PC-3 (cell line): ENCODE results near the gene RNU7-1.

Experiments used
- EZH2phosphoT487 ChIP-seq: fragments of 300-600 bp; sonication (generic); IDR thresholded peaks from 2 replicates; pipeline ENCODE4 v1.6.1; 2018; ENCODE audit warnings: mild to moderate bottlenecking, antibody characterized with exemption, low read length, borderline replicate concordance
- TF ChIP-seq, protein P1 (sequence below): fragments of 300-600 bp; sonication (generic); conservative IDR thresholded peaks from 2 replicates; pipeline ENCODE4 v1.5.1; 2017; ENCODE audit warnings: antibody characterized with exemption, low read depth, mild to moderate bottlenecking, low read length

DNA sequence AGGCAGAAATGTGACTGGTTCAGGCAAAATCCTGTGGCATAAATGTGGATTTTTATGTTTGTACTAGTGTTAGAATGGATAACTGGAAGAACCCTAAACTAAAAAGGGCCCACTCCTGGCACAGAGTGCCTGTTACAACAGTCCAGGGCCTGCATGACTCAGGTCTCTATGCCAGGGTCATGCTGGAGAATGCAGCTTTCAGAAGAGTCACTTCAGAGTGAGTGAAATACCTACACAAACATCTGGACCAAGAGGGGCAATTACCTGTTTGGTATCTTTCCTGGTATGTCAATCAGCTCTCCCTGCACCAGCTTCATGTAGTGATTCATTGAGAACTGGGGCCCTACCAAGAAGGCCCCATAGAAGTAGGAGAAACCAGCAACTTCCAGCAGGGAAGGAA is 37.1 kb downstream of the RNU7-1 start:
- TF ChIP-seq, protein P1, sequence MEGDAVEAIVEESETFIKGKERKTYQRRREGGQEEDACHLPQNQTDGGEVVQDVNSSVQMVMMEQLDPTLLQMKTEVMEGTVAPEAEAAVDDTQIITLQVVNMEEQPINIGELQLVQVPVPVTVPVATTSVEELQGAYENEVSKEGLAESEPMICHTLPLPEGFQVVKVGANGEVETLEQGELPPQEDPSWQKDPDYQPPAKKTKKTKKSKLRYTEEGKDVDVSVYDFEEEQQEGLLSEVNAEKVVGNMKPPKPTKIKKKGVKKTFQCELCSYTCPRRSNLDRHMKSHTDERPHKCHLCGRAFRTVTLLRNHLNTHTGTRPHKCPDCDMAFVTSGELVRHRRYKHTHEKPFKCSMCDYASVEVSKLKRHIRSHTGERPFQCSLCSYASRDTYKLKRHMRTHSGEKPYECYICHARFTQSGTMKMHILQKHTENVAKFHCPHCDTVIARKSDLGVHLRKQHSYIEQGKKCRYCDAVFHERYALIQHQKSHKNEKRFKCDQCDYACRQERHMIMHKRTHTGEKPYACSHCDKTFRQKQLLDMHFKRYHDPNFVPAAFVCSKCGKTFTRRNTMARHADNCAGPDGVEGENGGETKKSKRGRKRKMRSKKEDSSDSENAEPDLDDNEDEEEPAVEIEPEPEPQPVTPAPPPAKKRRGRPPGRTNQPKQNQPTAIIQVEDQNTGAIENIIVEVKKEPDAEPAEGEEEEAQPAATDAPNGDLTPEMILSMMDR, result no peak
- TF ChIP-seq EZH2phosphoT487, result no peak
